GM23248 (cell line): Measurements from ENCODE around the gene PIEZO2. TPM values are rescaled to one million over a fixed set of nuclear protein-coding genes. Genes with fewer than 3 reads are reported as not detected.

Experiments
- DNase-seq: peaks from one replicate; pipeline ENCODE4 v3.0.0-alpha.2; 2015
- H2AFZ ChIP-seq: fragments of 200-600 bp; sonication (generic); 2 replicates; pipeline ENCODE4 v1.6.1; 2016; ENCODE audit warnings: antibody characterized with exemption
- H3F3A ChIP-seq: fragments of 200-600 bp; sonication (generic); 2 replicates; pipeline ENCODE4 v1.6.1; 2016; ENCODE audit warnings: mild to moderate bottlenecking, antibody characterized with exemption, mixed run types; ENCODE audit not compliant: insufficient read depth
- H3K27ac ChIP-seq: fragments of 200-600 bp; sonication (generic); 2 replicates; pipeline ENCODE4 v1.5.1; 2016; ENCODE audit warnings: mild to moderate bottlenecking
- H3K27me3 ChIP-seq: fragments of 200-600 bp; sonication (generic); replicated peaks from 2 replicates; pipeline ENCODE4 v1.6.1; 2016; ENCODE audit warnings: mild to moderate bottlenecking; ENCODE audit not compliant: insufficient read depth
- H3K36me3 ChIP-seq: fragments of 200-600 bp; sonication (generic); 2 replicates; pipeline ENCODE4 v1.6.1; 2016; ENCODE audit warnings: low read depth, mild to moderate bottlenecking
- H3K4me1 ChIP-seq: fragments of 200-600 bp; sonication (generic); 2 replicates; pipeline ENCODE4 v1.6.1; 2016; ENCODE audit warnings: mild to moderate bottlenecking; ENCODE audit not compliant: insufficient read depth
- H3K4me2 ChIP-seq: fragments of 200-600 bp; sonication (generic); one replicate; pipeline ENCODE4 v1.6.1; 2016; ENCODE audit warnings: mild to moderate bottlenecking; ENCODE audit not compliant: unreplicated experiment
- H3K4me3 ChIP-seq: fragments of 200-600 bp; sonication (generic); 2 replicates; pipeline ENCODE4 v1.5.1; 2016; ENCODE audit warnings: mild to moderate bottlenecking
- H3K79me2 ChIP-seq: fragments of 200-600 bp; sonication (generic); 2 replicates; pipeline ENCODE4 v1.6.1; 2016; ENCODE audit warnings: mild to moderate bottlenecking; ENCODE audit not compliant: insufficient read depth
- H3K9ac ChIP-seq: fragments of 200-600 bp; sonication (generic); 2 replicates; pipeline ENCODE4 v1.6.1; 2016; ENCODE audit warnings: mild to moderate bottlenecking
- H3K9me2 ChIP-seq: fragments of 200-600 bp; sonication (generic); 2 replicates; pipeline ENCODE4 v1.6.1; 2016; ENCODE audit warnings: mixed run types, mild to moderate bottlenecking, moderate library complexity; ENCODE audit not compliant: insufficient read depth
- H3K9me3 ChIP-seq: fragments of 200-600 bp; sonication (generic); one replicate; pipeline ENCODE4 v1.6.1; 2017; ENCODE audit warnings: low read depth
- H4K20me1 ChIP-seq: fragments of 200-600 bp; sonication (generic); 2 replicates; pipeline ENCODE4 v1.6.0; 2016; ENCODE audit not compliant: insufficient read depth
- EZH2 ChIP-seq: fragments of 200-600 bp; sonication (generic); IDR thresholded peaks from 2 replicates; pipeline ENCODE4 v1.6.1; 2018; ENCODE audit warnings: antibody characterized with exemption, mild to moderate bottlenecking; ENCODE audit not compliant: insufficient read depth, poor library complexity, severe bottlenecking
- EZH2phosphoT487 ChIP-seq: fragments of 200-600 bp; sonication (generic); IDR thresholded peaks from 2 replicates; pipeline ENCODE4 v1.6.1; 2018; ENCODE audit warnings: antibody characterized with exemption, moderate library complexity, mild to moderate bottlenecking, low read depth; ENCODE audit not compliant: insufficient read depth
- WGBS, 2 experiments: methylation state at CpG; one replicate each; pipeline ENCODE4 v1.1.6; 2015 to 2017; ENCODE audit warnings: low lambda C conversion rate in 2 of 2, low coverage in 1 of 2; ENCODE audit errors: missing lambda C conversion rate in 2 of 2; 5-methylcytosine and 5-hydroxymethylcytosine counted together
- in situ Hi-C: fragments of 300-500 bp; cut with MboI; formaldehyde crosslinking; loops from 2 replicates; pipeline ENCODE4 v1.15.0; 2020
- polyA plus RNA-seq: library from polyadenylated mRNA; unstranded; fragments of >200 nt; fragmentation: Nextera tagmentation; extraction: Ambion mirVana; gene quantifications from 2 replicates; pipeline ENCODE4 v1.2.1, GENCODE V29; 2016
- total RNA-seq: library from RNA; depleted of rRNA; stranded (reverse); fragments of >200 nt; shearing (Covaris generic); gene quantifications from 2 replicates; pipeline ENCODE4 v1.2.3, GENCODE V29; 2014

The PIEZO2 gene
- total and polyA plus RNA-seq, 2 experiments from 2014 or later = 0.93 to 1.5 TPM

- H4K20me1 ChIP-seq = no peaks in the 10 kb centered on the region
- H3K9me3 ChIP-seq = no peaks in the 10 kb centered on the region
- TF ChIP-seq EZH2phosphoT487 (no peak), EZH2 (no peak)
- 75 to 77% methylated on average over 13 of the region's 13 CpGs for WGBS, 2 experiments
- no peak overlapping the region for H3K9ac ChIP-seq
- no peaks in the 10 kb centered on the region for H3K79me2 ChIP-seq
- no peaks in the 10 kb centered on the region for H3K36me3 ChIP-seq
- H3K4me3 ChIP-seq = no peak overlapping the region
- no peak overlapping the region for H3K27ac ChIP-seq
- in situ Hi-C loops = no loop called here
- H3K27me3 ChIP-seq = peaks cover 9% of the 10 kb centered on the region; the same call in 1 of the 2 replicates
- H3K4me2 ChIP-seq = no peak overlapping the region
- H2AFZ ChIP-seq = no peak overlapping the region
- no peak for DNase-seq
- H3F3A ChIP-seq = no peaks in the 10 kb centered on the region
- H3K9me2 ChIP-seq = no peaks in the 10 kb centered on the region
- no peaks in the 10 kb centered on the region for H3K4me1 ChIP-seq
Measured at GRCh38 chr18:11024928-11025669, 124.3 kb downstream of the PIEZO2 start.

GRCh38 chr18:11021477-11021876 lies 127.9 kb downstream of the PIEZO2 start:
- Histone ChIP-seq H3F3A (no peaks in the 10 kb centered on the region), H3K4me2 (no peak overlapping the region), H3K79me2 (no peaks in the 10 kb centered on the region), H3K4me1 (no peaks in the 10 kb centered on the region), H3K27me3 (no peaks in the 10 kb centered on the region), H3K9me2 (no peaks in the 10 kb centered on the region), H3K4me3 (no peak overlapping the region), H4K20me1 (no peaks in the 10 kb centered on the region), H3K9me3 (no peaks in the 10 kb centered on the region), H3K36me3 (no peaks in the 10 kb centered on the region), H2AFZ (no peak overlapping the region), H3K9ac (no peak overlapping the region), H3K27ac (no peak overlapping the region)
- TF ChIP-seq EZH2phosphoT487 (no peak), EZH2 (no peak)
- no peak for DNase-seq
- 55 to 67% methylated on average over 8 of the region's 8 CpGs for WGBS, 2 experiments
- in situ Hi-C loops = no loop called here

GRCh38 chr18:11020877-11021414 lies 128.4 kb downstream of the PIEZO2 start:
- 52 to 56% methylated on average over 6 of the region's 6 CpGs for WGBS, 2 experiments
- Histone ChIP-seq H3K9me2 (no peaks in the 10 kb centered on the region), H3K4me1 (no peaks in the 10 kb centered on the region), H3K9me3 (no peaks in the 10 kb centered on the region), H3K27ac (no peak overlapping the region), H2AFZ (no peak overlapping the region), H3K4me2 (no peak overlapping the region), H3F3A (no peaks in the 10 kb centered on the region), H4K20me1 (no peaks in the 10 kb centered on the region), H3K79me2 (no peaks in the 10 kb centered on the region), H3K9ac (no peak overlapping the region), H3K36me3 (no peaks in the 10 kb centered on the region), H3K4me3 (no peak overlapping the region), H3K27me3 (no peaks in the 10 kb centered on the region)
- in situ Hi-C loops = no loop called here
- no peak for DNase-seq
- TF ChIP-seq EZH2 = no peak
- no peak for TF ChIP-seq EZH2phosphoT487

GRCh38 chr18:11020161-11020853 lies 129.1 kb downstream of the PIEZO2 start:
- Histone ChIP-seq H2AFZ (no peak overlapping the region), H3K27ac (no peak overlapping the region), H3K79me2 (no peaks in the 10 kb centered on the region), H3K9ac (no peak overlapping the region), H3F3A (no peaks in the 10 kb centered on the region), H3K9me3 (no peaks in the 10 kb centered on the region), H3K4me1 (no peaks in the 10 kb centered on the region), H3K27me3 (no peaks in the 10 kb centered on the region), H4K20me1 (no peaks in the 10 kb centered on the region), H3K4me2 (no peak overlapping the region), H3K4me3 (no peak overlapping the region), H3K9me2 (no peaks in the 10 kb centered on the region), H3K36me3 (no peaks in the 10 kb centered on the region)
- no peak for TF ChIP-seq EZH2
- no peak for TF ChIP-seq EZH2phosphoT487
- no peak for DNase-seq
- 59 to 66% methylated on average over 2 of the region's 2 CpGs for WGBS, 2 experiments
- in situ Hi-C loops = no loop called here
